HG03558 (cell line): ENCODE measurements around the gene CDK3.

ENCODE experiments used
- ATAC-seq: cut with Tn5 transposase; IDR thresholded peaks from one replicate; pipeline ENCODE4 v1.9.1; 2021; ENCODE audit warnings: moderate number of reproducible peaks; ENCODE audit not compliant: unreplicated experiment; ENCODE audit errors: extremely low read depth

Gene CDK3

GRCh38 chr17:76013377-76013932 lies 12.8 kb downstream of the CDK3 start:
- no peak for ATAC-seq

DNA sequence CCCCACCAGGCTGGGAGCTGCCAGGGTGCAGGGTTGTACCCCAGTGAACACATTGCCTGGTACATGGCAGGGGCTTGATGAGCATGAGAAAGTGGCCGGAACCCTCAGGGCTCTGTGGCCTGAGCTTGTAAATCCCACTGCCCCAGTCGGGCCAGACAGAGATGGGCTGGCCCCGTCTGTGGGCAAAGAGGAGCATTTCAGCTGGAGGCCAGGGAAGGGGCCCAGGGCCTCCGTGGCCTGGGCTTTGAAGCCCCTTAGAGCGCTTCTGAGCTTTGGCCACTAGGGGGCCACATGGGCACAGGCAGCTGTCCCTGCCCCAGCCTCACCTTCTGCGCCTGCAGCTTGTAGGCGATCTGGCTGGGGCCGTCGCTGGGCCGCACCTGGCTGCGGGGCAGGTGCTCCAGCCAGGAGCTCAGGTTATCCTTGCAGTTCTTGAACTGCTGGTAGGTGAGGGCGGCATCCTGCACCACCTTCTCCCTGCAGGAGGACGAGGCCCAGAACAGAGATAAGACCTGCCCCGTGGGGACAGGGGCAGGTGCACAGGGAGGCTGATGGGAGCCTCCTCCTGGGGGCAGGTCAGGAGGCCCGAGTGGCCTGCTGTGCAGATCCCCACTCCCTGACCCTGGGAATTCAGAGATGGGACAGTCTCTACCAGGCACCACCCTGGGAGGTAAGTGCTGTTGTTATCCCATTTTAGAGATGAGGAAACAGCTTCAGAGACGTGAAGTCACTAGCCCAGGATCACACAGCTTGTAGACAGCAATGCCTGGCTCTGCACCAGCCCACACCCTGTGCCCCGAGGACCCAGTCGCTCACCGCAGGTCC lies 13.7 kb downstream of the CDK3 start:
- no peak for ATAC-seq

DNA sequence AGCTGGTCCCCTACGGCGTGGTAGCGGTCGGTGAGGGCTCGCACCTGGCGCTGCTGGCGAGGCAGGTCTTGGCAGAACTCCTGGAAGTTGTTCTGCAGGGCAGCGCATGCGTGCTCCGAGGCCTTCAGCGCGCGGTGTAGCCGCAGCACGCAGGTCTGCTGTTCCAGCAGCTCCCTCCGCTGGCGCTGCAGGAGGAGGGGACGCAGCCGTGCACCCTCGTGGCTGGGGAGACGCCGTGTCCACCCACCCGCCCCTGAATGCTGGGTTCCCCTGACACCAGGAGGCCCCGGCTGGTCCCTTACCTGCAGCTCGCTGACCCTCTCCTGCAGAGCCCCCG lies 14.2 kb downstream of the CDK3 start:
- ATAC-seq: no peak

DNA sequence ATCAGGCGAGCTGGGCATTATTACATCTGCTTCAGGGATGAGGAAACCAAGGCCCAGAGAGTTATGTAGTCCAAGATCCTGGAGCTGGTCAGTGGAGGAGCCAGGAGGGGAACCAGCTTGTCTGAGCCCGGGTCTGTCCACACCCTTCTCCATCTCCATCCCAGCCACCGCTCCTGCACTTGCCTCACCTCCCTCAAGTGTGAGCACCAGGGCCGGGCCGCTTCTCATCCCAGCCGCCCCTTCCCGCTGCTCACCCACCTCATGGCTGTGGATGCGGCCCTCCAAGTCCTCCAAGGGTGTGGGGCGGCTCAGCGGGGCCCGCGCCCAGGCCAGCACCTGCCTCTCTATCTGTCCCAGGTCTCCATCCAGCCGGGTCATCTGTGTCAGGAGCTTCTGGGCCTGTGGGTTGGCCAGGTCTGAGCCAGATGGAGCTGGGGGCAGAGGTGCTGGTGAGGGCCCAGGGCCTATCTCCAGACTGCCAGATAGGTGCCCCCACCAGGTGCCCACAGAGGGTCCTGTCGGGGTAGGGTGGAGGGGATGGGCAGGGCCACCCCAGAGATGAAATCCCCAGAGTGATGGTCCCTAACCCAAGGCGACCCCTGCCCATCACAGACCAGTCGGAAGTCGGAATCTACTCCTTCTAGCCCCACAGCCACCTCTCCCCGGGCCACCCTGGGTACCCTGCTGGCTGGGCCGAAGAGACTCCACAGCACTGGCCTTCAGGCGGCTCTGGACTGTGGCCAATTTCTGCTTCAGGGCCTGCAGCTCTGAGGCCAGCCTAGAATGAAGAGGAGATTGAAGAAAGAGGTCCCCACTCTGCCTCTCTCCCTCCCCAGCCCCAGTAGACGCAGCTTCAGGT lies 17.1 kb downstream of the CDK3 start:
- ATAC-seq: no peak

DNA sequence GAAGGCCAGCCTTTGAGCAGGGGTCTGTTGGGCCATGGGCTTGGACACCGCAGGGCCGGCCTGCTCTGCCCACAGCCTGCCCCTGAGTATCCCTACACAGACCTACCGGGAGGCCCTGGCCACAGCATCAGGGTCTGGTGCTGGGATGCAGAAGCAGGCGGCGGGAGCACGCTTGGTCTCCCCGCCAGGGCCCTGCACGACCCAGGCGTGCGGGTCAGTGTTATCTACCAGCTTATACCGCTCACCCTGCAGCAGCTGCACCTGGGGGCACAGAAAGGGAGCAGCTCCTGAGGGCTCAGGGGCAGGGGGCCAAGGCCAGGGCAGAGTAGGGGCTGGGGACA lies 17.7 kb downstream of the CDK3 start:
- ATAC-seq: no peak

DNA sequence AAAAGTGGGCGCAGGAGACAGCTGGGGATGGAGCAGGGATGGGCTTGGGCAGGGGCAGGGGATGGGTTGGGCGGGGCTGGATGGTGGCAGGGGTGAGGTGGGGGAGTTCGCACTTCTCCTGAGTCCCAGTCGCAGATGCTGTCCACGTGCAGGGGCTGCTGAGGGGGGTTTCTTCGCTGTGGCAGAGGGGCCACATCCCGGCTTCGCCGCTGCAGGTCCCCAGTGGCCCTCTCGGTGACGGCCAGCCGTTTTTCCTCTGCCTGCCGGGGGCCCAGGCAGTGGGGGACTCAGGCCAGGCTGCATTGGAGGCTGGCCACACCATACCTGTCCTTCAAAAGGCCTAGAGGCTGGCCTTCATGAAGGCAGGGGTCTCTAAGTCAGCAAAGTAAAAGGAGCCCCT lies 18.1 kb downstream of the CDK3 start:
- no peak for ATAC-seq

- ATAC-seq: no peak
Observed at GRCh38 chr17:76019833-76020467, 19.3 kb downstream of the CDK3 start.

DNA sequence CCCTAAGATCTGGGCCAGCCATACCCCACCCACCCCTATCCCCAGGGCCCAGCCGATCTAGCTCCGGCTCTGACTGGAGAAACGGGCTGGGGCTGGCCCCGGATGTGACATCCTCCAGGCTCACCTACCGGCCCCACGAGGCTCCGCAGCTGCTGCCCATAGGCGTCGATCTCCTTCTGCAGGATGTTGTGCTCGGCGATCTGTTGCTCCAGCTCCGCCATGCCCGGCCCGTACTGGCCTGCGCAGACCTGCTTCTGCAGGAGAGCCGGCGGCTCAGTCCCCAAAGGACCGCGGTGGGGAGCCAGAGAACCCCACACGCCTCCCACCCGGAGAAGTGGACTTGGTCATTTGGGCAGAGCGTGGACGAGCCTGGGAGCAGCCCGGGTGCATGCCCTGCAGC lies 21.6 kb downstream of the CDK3 start:
- ATAC-seq: no peak

DNA sequence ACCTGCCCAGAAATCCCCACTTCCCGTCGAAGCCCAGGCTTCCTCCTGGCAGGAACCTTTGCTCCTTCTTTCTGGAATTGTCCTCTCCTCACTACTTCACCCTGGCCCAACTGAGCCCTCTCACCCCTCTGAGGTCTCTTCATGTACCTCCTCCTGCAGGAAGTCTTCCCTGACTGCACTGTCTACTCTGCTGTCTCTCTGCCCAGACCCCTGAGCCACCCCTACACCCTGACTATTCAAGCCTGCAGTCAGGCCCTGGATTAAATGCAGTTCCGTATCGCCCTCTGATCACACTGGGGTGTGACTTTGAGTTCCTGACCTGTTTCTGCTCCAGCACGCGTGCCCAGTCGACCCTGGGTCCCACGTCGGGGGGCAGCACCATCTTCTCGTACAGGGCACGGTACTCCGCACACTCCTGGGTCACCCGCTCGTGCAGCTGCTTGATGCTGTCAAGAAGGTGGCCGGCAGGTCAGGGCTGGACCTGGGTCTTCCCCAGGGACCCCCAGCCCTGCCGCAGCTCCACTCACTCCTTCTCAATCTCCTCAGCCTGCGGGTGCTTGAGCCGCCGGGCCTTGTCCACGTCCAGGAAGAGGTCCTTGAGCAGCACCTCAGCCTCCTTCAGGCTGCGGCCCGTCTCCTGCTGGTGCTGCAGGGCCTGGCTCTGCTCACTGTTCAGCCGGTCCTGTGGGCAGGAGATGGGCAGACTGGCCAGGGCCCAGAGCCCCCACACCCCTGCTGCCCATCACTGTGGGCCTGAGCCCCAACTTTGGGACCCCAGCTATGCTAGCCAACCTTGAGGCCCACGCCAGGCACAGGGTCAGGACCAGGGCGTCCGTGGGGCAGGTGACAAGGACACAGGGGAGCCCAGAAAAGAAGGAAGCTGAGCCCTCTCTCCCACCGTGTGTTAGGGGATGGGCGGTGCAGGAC lies 22.6 kb downstream of the CDK3 start:
- no peak for ATAC-seq

DNA sequence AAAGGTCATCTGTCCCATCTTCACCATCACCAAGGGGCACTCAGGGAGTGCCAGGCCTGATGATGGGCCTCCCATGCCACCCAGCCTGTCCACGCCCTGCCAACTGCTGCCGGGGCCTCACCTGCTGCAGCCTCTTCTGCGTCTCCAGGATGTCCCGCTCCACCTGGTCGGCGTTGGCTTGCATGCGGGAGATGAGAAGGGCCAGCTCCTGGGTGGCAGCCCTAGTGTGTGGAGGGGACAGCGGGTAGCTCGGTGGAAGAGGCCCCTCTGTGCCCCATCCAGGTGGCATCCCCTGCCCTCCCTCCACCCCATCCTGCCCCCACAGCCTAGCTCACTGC lies 23.2 kb downstream of the CDK3 start:
- ATAC-seq: no peak

DNA sequence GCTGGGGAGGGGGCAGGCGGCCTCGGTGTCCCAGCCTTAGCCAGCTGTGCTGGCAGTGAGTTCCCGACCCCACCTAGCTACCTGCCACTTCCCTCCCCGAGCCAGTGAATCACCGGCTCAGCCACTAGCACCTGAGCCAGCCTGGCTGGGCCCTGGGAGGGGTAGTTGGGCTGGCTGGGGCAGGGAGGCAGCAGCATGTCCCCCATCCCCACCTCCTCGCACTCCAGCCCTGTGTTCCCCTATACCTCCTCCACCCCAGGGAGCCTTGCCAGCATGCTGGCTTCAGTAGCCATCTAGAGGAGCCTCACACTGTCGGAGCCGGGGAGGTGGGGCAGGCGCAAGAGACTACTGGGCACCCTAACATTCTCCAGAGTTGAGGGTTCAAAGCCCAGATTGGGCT lies 23.7 kb downstream of the CDK3 start:
- no peak for ATAC-seq

- no peak for ATAC-seq
Observed at GRCh38 chr17:76025294-76025693, 24.6 kb downstream of the CDK3 start.

GRCh38 chr17:76026714-76027158 lies 26.1 kb downstream of the CDK3 start:
- no peak for ATAC-seq

DNA sequence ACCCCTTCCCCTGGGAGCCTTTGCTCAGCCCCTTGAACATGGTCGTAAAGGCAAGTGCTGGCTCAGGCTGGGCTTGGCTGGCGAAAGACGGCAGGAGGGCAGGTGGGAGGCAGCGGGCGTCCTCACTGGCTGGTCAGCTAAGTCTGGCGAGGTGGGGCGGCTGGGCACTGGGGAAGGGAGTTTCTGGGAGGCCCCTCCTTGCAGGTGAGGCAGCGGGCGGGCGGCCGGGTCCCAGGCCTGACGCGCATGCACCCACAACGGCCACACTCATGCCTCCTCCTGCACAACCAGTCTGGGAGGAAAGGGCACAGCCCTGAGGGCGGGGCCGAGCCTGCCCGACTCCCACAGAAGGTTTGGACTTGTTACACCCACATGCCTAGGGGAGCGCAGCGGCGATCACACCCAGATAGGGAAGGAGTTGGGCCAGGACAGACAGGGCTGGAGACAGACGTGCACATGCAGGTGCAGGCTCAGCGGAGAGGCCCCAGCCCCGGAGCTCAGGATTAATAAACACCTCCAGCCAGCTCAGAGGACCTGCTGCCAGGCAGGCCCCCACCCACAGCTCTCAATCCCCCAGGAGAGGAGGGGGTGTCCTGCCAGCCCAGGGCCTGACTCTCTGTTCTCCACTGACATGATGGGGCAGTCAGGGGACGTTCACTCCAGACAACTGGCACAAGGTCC lies 26.6 kb downstream of the CDK3 start, which contains the start of gene EVPL:
EVPL (minus strand) TSS at position 148 of the 681 bp plus-strand sequence; CDS start at position 40, 108 bp downstream.
- no peak for ATAC-seq

DNA sequence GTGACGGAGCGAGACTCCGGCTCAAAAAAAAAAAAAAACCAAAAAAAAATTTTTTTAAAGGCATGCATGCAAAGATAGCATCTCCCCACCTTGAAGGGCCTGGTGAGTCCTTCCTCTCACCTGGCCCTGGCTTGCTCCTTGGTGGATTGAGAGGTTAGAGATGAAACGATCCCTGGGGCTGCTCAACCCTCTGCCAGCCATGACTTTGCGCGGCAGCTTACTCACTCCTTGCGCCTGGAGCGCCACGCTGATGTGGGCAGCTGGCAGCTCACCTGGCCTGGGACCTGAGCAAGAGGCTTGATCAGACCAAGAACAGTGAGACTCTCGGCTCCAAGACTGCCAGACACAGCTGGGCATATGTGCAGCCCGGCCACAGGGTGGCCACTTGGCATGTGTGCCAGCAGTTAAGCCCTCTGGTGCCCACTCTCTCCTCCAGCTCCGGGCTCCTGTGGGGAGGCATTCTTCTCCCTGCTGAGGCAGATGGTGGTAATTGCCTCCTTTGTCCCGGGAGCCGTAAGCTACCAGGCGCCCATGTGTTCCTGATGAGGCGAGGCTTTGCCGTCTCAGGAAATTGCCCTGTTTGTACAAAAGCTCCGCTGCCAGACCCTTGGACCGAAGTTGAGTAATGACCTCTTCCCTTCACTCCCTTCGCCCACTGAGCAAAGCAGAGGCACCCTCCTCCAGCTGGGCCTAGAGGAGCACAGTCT lies 31.6 kb downstream of the CDK3 start:
- ATAC-seq: no peak

DNA sequence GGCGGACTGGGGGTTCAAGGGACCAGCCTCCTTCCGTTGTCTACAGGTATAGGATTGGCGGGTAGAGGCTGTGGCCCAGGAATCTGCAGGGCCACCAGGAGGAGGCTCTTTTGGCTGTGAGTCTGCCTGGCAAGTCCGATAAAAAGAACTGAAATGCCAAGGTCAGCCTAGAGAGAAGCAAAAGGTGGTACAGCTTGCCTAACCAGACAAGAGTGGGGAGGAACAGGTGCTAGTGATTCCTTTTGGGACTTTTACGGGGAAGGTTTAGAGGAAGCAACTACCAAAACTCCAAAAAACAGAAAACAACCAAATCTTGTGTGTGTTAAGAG lies 32.1 kb downstream of the CDK3 start:
- ATAC-seq: no peak

GRCh38 chr17:76033139-76033538 lies 32.5 kb downstream of the CDK3 start:
- ATAC-seq: no peak

GRCh38 chr17:76034428-76035350 lies 34.0 kb downstream of the CDK3 start:
- no peak for ATAC-seq
